Measurements from ENCODE around the gene KCNN2.

GRCh38 chr5:114458726-114459125, 96.9 kb downstream of the KCNN2 start:
- TF ChIP-seq CTCF (IDR thresholded peaks at IDR 0.05): no peak
- no peak for TF ChIP-seq POLR2A (IDR thresholded peaks at IDR 0.05)
- no peak for TF ChIP-seq EP300 (IDR thresholded peaks at IDR 0.05)

Data from tibial nerve (tissue), 4 donors.